Kidney (tissue), 14 donors: ENCODE results near the gene CHD9. TPM values are rescaled to one million over a fixed set of nuclear protein-coding genes. Genes with fewer than 3 reads are reported as not detected.
"Not testable (repeated sequence)": the region's sequence is repeated elsewhere in the genome, so short reads cannot be mapped to it uniquely, and the experiment has no call there.

Experiments used
- DNase-seq, 5 donors: peaks; one replicate each; pipeline ENCODE4 v3.0.0-alpha.2; 2013 to 2020
- FAIRE-seq: peaks from 2 replicates; lab custom pipeline; 2012; peaks lifted over from hg19 to GRCh38; lab: Jason Lieb, UNC
- H3K27ac ChIP-seq, 2 donors: one replicate each; pipeline ENCODE4 v1.7.0; 2013; ENCODE audit warnings: low read depth in 2 of 2, low read length in 2 of 2, inconsistent platforms in 1 of 2
- H3K27me3 ChIP-seq: one replicate; pipeline ENCODE4 v1.7.1; 2013; ENCODE audit warnings: low read length, inconsistent platforms; ENCODE audit not compliant: control insufficient read depth, insufficient read depth
- H3K36me3 ChIP-seq, 3 donors: one replicate each; pipeline versions ENCODE4 v1.7.0 to v1.7.1; 2013; ENCODE audit warnings: low read length in 3 of 3, control low read depth in 1 of 3, inconsistent platforms in 1 of 3; ENCODE audit not compliant: insufficient read depth in 3 of 3, control insufficient read depth in 2 of 3
- H3K4me1 ChIP-seq, 3 donors: one replicate each; pipeline versions ENCODE4 v1.7.0 to v1.7.1; 2013; ENCODE audit warnings: low read length in 3 of 3, inconsistent platforms in 1 of 3, low read depth in 1 of 3; ENCODE audit not compliant: control insufficient read depth in 2 of 3, insufficient read depth in 2 of 3
- H3K4me3 ChIP-seq, 3 donors: one replicate each; pipeline versions ENCODE4 v1.7.0 to v1.8.1; 2013; ENCODE audit warnings: low read length in 3 of 3, control low read depth in 1 of 3, inconsistent platforms in 1 of 3
- H3K9ac ChIP-seq, 3 donors: one replicate each; pipeline versions ENCODE4 v1.7.0 to v1.7.1; 2013; ENCODE audit warnings: low read length in 3 of 3, control low read depth in 1 of 3, inconsistent platforms in 1 of 3
- H3K9me3 ChIP-seq, 3 donors: one replicate each; pipeline versions ENCODE4 v1.7.0 to v1.7.1; 2013; ENCODE audit warnings: low read length in 3 of 3, control low read depth in 1 of 3, inconsistent platforms in 1 of 3; ENCODE audit not compliant: control insufficient read depth in 2 of 3, insufficient read depth in 1 of 3
- CTCF ChIP-seq: IDR thresholded peaks from 3 replicates; pipeline ENCODE4 v1.5.1; 2012; ENCODE audit warnings: mild to moderate bottlenecking, moderate library complexity, borderline replicate concordance; ENCODE audit not compliant: insufficient read depth; ENCODE audit errors: extremely low read depth
- intact Hi-C: fragments of 100-400 bp; cut with DNase I; formaldehyde crosslinking; loops from one replicate; pipeline ENCODE4 v1.11.1; 2022
- polyA plus RNA-seq: library from polyadenylated mRNA; stranded (reverse); fragments of 350-450 nt; fragmentation: Illumina TruSeq; extraction: RNeasy Lipid Tissue Mini Kit (QIAGEN cat#74804); gene quantifications from one replicate; pipeline ENCODE4 v1.2.3, GENCODE V29; 2014; ENCODE audit warnings: low read depth, low replicate concordance; ENCODE audit not compliant: insufficient read depth
- total RNA-seq: library from RNA; stranded (reverse); fragmentation: NEBNext Ultra II Directional; extraction: Animal tissue kit (Norgen Biotek cat#: 25700); gene quantifications from one replicate; pipeline ENCODE4 v1.2.1, GENCODE V29; 2021
- donor health status: control.
- donor health status: control.
- donor health status: control.
- donor health status: control.
- donor health status: control.
- donor health status: DM: yes; HTN: yes; CAD: no.
- donor health status: Normal renal cell carcinoma (clear cell type).

Gene CHD9
- total and polyA plus RNA-seq, 2 donors from 2014 or later: 9.4 to 83.7 TPM

DNA sequence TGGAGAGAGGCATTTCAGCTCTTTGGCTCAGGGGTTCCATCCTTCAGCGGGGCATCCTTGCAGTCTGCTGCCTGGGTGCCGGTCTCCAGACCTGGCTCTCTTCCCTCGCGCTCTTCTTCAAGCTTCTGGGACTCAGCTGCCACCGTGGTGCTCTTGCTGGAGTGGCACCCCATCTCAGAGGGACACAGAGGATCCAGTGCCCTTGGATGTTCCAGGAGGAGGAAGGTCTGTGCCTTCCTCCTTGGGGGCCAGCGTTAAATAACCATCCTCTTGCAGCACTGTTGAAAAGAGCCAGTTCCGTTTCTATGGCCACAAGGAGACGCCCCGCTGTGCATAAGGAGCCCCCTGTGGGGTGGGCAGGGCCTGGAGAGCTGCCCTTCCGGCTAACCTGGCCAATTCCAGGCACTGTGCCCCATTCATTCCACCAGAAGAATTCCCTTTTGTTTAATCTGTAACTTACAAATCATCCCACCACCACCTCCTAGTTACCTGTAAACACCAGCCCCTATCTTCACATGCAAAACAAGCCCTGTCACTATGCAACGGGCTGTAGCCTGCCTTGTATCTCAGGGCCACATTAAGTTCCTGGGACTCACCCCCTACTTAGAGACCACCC lies 10.7 kb upstream of the CHD9 start:
- intact Hi-C loops: no loop called here
- peaks cover 3 to 33% (median 21%) of the 10 kb centered on the region in 3 donors for H3K4me1 ChIP-seq
- H3K27ac ChIP-seq: peak overlapping the region; percentile 80 to 84
- DNase-seq (peak; percentile 72 to 93 (median 81)), FAIRE-seq (no peak)
- H3K9ac ChIP-seq: peak overlapping the region in 2 of 3 donors; percentile 17 to 70
- no peaks in the 10 kb centered on the region for H3K27me3 ChIP-seq
- TF ChIP-seq CTCF: no peak
- peak overlapping the region; percentile 22 to 59 (median 48) for H3K4me3 ChIP-seq
- peaks cover 0 to 5% (median 0%) of the 10 kb centered on the region in 3 donors for H3K9me3 ChIP-seq
- no peaks in the 10 kb centered on the region for H3K36me3 ChIP-seq

- no peak for FAIRE-seq
- intact Hi-C loops: no loop called here
- no peak for TF ChIP-seq CTCF
- H3K27me3 ChIP-seq: no peaks in the 10 kb centered on the region
- H3K27ac ChIP-seq: peak overlapping the region; percentile 23 to 74
- no peak overlapping the region for H3K4me3 ChIP-seq
- peak in 1 of 5 donors; percentile 43 for DNase-seq
- H3K4me1 ChIP-seq: peaks cover 3 to 33% (median 21%) of the 10 kb centered on the region in 3 donors
- H3K9ac ChIP-seq: peak overlapping the region in 1 of 3 donors; percentile 53
- H3K9me3 ChIP-seq: peaks cover 0 to 5% (median 0%) of the 10 kb centered on the region in 3 donors
- no peaks in the 10 kb centered on the region for H3K36me3 ChIP-seq
Observed at GRCh38 chr16:53045341-53046220, 9.2 kb upstream of the CHD9 start.

- peaks cover 0 to 23% (median 13%) of the 10 kb centered on the region in 3 donors for H3K4me1 ChIP-seq
- H3K9me3 ChIP-seq, H3K27ac ChIP-seq, H3K9ac ChIP-seq, intact Hi-C loops, DNase-seq, H3K4me3 ChIP-seq, H3K27me3 ChIP-seq, H3K36me3 ChIP-seq, FAIRE-seq: not testable (repeated sequence)
Observed at GRCh38 chr16:53047515-53047914, 7.3 kb upstream of the CHD9 start.
